ENCODE data around the gene USP13.

DNA sequence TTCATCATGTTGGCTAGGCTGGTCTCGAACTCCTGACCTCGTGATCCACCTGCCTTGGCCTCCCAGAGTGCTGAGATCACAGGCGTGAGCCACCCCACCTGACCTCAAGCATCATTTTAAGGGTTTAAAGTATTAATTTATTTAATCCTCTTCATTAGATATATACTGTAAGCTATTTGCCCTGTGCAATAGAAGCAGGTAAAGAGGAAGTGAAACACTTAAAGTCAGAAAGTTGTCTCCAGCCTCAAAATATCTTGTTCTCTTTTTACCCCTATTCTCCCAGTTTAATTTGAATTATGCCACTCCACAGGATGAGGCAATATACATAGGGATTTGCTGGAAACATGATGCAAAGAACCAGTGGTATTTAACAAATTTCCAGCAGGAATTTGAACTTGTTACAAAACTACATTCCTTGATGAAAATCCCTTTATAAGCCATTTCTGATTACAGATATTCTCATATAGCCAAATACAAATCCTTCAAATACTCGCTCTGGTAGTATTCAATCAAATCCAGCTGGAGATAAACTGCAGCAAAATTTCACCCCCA lies 46.2 kb upstream of the USP13 start:
- TF ChIP-seq, protein P1, sequence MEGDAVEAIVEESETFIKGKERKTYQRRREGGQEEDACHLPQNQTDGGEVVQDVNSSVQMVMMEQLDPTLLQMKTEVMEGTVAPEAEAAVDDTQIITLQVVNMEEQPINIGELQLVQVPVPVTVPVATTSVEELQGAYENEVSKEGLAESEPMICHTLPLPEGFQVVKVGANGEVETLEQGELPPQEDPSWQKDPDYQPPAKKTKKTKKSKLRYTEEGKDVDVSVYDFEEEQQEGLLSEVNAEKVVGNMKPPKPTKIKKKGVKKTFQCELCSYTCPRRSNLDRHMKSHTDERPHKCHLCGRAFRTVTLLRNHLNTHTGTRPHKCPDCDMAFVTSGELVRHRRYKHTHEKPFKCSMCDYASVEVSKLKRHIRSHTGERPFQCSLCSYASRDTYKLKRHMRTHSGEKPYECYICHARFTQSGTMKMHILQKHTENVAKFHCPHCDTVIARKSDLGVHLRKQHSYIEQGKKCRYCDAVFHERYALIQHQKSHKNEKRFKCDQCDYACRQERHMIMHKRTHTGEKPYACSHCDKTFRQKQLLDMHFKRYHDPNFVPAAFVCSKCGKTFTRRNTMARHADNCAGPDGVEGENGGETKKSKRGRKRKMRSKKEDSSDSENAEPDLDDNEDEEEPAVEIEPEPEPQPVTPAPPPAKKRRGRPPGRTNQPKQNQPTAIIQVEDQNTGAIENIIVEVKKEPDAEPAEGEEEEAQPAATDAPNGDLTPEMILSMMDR (IDR thresholded peaks at IDR 0.05) = no peak
- no peak for TF ChIP-seq POLR2A (IDR thresholded peaks at IDR 0.05)

Measured in right lobe of liver (tissue), 4 donors.